Upper lobe of left lung (tissue), 4 donors: ENCODE measurements around the gene ST3GAL6.

Source experiments
- POLR2A ChIP-seq, 4 donors: fragments of 450-650 bp; IDR thresholded peaks; one replicate each; pipeline ENCODE4 v1.5.1; 2016 to 2017; ENCODE audit warnings: antibody characterized with exemption in 4 of 4, mild to moderate bottlenecking in 2 of 4
- POLR2AphosphoS5 ChIP-seq, 2 donors: sonication (generic); formaldehyde crosslinking; IDR thresholded peaks; one replicate each; pipeline ENCODE4 v1.5.1; 2017; ENCODE audit warnings: antibody characterized with exemption in 2 of 2
- TF ChIP-seq, protein P1 (sequence below), 6 experiments: fragments of 450-650 bp in 4 of 6; fragments of 200-600 bp in 2 of 6; sonication (generic) in 2 of 6; IDR thresholded peaks; one replicate each; pipeline ENCODE4 v1.5.1; 2016 to 2019; ENCODE audit warnings: antibody characterized with exemption in 6 of 6

DNA sequence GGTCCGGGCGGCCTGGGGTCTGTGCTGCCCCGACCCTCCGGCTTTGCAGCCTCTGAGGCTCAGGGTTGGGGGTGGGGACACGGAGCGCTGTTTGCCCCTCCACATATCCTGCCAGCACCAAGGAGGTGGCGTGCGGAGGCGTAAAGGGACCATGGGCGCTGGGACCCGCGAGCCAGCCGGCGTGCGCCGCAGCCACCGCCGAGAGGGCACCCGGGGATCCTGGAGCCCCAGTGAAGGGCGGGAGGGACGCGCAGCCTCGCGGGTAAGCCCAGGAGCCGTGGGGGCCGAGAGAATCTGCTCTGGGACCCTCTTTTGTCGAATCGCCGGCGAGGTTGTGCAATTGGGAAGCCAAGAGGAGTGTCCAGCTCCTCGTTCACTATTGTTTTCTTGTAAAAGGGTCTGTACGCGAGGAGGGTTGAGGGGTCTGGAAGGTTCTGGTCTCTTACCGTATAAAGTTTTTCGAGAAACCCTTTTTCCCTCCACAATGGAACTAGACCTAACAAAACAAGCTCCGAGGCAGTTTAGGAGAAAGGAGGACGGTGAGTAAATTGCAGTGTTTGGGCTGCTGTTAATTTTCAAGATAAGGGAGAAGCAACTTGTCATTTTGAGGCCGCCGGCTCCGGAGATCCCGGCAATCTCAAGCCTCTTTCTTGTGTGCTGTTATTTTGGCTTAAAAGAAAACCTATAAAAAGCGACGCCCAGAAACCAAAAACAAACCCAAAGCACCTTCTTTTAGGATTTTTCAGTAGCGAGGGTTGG lies 29.9 kb upstream of the ST3GAL6 start:
- TF ChIP-seq, protein P1, sequence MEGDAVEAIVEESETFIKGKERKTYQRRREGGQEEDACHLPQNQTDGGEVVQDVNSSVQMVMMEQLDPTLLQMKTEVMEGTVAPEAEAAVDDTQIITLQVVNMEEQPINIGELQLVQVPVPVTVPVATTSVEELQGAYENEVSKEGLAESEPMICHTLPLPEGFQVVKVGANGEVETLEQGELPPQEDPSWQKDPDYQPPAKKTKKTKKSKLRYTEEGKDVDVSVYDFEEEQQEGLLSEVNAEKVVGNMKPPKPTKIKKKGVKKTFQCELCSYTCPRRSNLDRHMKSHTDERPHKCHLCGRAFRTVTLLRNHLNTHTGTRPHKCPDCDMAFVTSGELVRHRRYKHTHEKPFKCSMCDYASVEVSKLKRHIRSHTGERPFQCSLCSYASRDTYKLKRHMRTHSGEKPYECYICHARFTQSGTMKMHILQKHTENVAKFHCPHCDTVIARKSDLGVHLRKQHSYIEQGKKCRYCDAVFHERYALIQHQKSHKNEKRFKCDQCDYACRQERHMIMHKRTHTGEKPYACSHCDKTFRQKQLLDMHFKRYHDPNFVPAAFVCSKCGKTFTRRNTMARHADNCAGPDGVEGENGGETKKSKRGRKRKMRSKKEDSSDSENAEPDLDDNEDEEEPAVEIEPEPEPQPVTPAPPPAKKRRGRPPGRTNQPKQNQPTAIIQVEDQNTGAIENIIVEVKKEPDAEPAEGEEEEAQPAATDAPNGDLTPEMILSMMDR (IDR thresholded peaks at IDR 0.05), result no peak
- TF ChIP-seq POLR2A (IDR thresholded peaks at IDR 0.05) (no peak), POLR2AphosphoS5 (IDR thresholded peaks at IDR 0.05) (no peak)
